ENCODE results near the gene EHHADH.

GRCh38 chr3:185257334-185257733, 3.5 kb upstream of the EHHADH start:
- no peak for TF ChIP-seq CTCF (IDR thresholded peaks at IDR 0.05)
- no peak for TF ChIP-seq EP300 (IDR thresholded peaks at IDR 0.05)
- no peak for TF ChIP-seq POLR2AphosphoS5 (IDR thresholded peaks at IDR 0.05)
